NCI-H526 treated with DMSO at 0.1 percent for 48 hours (cell line): ENCODE results near the gene ZSWIM5.
"Not testable (repeated sequence)": the region's sequence is repeated elsewhere in the genome, so short reads cannot be mapped to it uniquely, and the experiment has no call there.

Source experiments
- DNase-seq: peaks from one replicate; lab custom pipeline; 2025; lab: John Stamatoyannopoulos, UW

The ZSWIM5 gene

DNA sequence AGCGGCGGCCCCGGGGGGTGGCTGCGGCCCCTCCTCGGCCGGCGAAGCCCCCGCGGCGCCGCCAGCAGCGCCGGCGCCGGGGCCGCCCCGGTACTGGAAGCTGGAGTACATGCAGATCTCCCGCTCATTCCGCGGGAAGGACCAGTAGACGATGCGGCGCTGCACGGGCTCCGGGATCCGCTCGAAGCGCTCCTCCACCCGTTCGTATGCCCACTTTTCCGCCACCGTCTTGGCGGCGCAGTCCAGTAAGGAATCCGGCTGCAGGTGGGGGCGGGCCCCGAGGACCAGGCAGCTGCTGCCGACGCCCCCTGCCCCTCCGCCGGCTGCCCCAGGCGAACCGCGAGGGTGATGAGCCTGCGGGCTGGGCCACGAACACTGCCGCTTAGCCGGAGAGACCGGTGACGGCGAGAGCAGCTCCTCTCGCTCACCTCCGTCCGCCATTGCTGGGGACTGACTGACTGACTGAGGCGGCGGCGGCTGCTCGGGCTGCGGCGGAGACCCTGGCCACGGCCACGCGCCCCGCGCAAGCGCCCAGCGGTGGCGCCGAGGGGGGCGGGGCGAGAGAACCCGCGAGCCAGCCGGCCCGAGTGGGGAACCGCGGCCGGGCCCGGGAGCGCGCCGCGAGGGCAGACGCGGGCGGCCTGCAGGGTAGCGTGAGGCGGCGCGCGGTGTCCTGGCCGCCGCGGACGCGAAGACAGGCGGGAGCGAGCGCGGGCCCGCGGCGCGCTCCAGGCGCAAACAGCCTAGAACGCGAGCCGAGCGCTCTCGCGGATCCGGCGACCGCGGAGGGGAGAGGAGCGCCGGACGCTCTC lies at the start of gene ZSWIM5:
Gene ZSWIM5, minus strand, starts transcription at position 696 of the 812 bp plus-strand sequence. Its CDS starts 255 bp downstream, at position 441.
- peak; percentile 92 for DNase-seq

DNA sequence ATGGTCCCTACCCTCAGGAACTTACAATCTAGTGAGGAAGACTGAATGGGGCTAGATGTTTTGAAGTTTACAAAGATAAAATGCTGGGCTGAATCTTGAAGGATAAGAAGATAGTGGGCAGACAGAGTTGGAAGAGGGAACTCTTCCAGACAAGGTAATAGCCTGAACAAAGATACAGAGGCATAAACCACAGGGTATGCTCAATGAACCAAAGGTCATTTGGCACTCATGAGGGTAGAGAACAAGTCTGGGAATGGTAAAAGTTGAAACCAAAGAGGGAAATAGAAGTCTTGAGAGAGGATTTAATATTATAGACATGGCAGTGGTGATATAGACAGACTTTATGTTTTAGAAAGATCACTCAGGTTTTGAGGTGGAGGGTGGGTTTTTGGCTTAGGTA lies 48.1 kb upstream of the ZSWIM5 start:
- DNase-seq, result no peak

DNA sequence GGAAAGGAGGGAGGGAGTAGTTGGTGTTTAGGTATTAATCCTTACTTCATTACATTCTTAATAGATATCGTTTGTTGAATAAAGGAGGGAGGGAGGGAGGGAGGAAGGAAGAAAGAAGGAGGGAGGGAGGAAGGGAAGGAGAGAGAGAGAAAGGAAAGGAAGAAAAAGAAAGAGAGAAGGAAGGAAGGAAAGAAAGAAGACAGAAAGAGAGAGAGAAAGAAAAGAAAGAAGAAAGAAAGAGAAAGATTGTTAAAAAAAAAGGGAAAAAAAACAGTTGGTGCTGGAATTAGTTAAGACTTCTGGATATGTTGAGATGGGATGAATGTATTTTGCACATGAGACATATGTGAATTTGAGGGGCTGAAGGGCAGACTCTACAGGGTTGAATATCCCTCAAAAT lies 44.1 kb upstream of the ZSWIM5 start:
- DNase-seq, result no peak

DNA sequence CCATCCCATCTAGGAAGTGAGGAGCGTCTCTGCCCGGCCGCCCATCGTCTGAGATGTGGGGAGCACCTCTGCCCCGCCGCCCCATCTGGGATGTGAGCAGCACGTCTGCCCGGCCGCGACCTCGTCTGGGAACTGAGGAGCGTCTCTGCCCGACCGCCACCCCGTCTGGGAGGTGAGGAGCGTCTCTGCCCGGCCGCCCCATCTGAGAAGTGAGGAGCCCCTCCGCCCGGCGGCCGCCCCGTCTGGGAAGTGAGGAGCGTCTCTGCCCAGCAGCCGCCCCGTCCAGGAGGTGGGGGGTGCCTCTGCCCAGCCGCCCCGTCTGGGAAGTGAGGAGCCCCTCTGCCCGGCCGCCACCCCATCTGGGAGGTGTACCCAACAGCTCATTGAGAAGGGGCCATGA lies 41.6 kb upstream of the ZSWIM5 start:
- not testable (repeated sequence) for DNase-seq

- no peak for DNase-seq
Measured at GRCh38 chr1:45246760-45247159, 40.4 kb upstream of the ZSWIM5 start.

GRCh38 chr1:45246359-45246758 lies 40.0 kb upstream of the ZSWIM5 start:
- DNase-seq, result not testable (repeated sequence)

DNA sequence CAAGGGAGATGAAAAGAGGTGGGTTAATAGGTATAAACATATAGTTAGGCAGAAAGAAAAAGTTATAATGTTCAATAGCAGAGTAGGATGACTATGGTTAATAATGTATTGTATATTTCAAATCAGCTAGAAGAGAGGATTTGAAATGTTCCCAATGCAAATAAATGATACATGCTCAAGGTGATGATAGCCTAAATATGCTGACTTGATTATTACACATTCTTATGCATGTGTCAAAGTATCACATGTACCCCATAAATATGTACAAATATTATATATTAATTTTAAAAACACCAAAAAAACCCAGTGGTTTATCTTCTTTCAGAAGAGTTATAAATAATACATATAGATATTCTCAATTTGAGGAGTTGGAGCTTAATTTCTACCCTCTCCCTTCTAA lies 38.3 kb upstream of the ZSWIM5 start:
- DNase-seq, result no peak

DNA sequence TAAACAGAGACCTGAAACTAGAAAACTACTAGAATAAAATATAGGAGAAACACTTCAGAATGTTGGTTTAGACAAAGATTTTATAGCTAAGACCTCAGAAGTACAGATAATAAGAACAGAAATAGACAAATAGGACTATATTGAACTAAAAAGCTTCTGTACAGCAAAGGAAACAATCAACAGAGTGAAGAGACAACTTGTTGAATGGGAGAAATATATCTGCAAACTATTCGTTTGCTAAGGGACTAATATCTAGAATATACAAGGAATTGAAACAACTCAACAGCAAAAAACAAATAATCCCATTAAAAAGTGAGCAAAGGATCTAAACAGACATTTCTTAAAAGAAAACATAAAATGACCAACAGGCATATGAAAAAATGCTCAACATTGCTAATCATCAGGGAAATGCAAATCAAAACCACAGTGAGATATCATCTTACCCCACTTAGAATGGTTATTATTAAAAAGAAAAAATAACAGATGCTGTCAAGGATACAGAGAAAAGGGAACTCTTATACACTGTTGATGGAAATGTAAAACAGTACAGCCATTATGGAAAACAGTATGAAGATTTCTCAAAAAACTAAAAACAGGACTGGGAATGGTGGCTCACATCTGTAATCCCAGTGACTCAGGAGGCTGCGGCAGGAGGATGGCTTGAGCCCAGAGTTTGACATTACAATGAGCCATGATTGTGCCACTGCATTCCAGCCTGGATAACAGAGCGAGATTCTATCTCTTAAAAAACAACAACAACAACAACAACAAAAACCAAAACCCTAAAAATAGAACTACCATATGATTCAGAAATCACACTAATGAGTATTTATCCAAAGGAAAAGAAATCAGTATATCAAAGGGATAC lies 37.3 kb upstream of the ZSWIM5 start:
- peak; percentile 63 for DNase-seq

DNA sequence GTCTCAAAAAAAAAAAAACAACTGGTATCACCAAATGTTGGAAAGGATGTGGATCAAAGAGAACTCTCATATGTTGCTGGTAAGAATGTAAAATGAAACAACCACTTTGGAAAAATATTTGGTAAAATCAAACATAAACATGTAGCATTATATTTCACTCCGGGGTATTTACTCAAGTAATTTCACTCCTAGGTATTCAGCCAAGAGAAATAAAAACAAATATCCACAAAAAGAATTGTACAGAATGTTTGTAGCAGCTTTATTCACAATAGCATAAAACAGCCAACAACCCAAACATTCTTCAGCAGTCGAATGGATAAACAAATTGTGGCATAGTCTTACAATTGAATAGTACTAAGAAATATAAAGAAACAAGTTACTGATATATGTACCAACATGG lies 32.4 kb upstream of the ZSWIM5 start:
- no peak for DNase-seq

DNA sequence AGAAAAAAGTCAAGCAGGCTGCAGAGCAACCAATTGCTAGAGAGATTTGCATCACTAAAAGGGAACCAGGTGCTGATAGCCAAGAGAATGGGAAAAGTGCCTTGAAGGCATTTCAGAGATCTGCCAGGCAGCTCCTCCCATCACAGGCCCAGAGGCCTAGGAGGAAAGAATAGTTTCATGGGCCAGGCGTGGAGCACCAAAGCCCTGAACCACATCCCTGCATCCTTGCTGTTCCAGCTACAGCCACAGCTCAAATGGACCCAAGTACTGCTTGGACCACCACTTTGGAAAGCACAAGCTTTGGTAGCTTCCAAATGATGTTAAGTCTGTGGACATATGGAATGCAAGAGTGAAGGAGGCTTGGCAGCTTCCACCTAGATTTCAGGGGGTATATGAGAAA lies 29.7 kb upstream of the ZSWIM5 start:
- DNase-seq, result no peak

- no peak for DNase-seq
Measured at GRCh38 chr1:45230537-45230936, 24.1 kb upstream of the ZSWIM5 start.

- no peak for DNase-seq
Measured at GRCh38 chr1:45225598-45225997, 19.2 kb upstream of the ZSWIM5 start.

DNA sequence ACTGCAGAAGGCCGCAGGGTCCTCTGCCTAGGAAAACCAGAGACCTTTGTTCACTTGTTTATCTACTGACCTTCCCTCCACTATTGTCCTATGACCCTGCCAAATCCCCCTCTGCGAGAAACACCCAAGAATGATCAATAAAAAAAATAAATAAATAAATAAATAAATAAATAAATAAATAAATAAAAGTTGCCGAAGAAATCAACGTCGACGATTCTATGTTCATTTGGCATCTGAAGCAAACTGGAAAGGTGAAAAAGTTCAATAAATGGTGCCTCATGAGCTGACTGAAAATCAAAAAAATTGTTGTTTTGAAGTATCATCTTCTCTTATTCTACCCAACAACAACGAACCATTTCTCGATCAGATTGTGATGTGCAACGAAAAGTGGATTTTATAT lies 17.3 kb upstream of the ZSWIM5 start:
- DNase-seq, result not testable (repeated sequence)

GRCh38 chr1:45221716-45222115 lies 15.3 kb upstream of the ZSWIM5 start:
- DNase-seq, result no peak

DNA sequence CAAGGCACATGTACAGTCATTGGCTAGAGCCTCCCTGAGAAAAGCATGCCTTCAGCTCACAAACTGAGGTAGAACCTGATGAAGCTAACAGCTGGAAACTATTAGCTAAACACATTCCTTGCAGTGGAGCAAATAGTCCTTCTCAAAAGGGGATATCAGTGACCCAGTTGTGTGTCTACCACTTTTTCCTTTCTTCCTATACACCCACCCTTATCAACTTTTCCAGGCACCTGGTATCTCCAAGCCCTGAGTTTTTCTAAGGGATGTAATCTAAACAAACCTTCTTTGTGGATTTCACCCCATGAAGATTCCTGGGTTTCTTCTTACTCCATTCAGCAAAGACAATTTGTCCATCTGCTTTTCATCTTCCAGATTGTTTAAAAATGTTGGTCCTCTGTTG lies 10.5 kb upstream of the ZSWIM5 start:
- no peak for DNase-seq

DNA sequence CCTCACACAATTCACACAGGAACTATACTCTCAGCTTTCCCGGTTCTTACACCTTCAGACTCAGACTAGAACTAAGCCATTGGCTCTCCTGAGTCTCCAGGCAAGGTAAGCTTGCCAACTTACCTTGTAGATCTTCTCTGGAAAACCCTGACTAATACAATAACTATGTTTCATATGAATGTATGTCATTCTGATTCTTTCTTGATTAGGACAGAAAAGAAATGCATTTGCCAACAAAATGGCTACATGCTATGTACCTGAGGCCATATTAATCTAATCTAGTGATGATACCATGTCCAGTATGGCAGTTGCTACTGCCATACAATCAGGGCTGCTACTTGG lies 9.8 kb upstream of the ZSWIM5 start:
- no peak for DNase-seq

- no peak for DNase-seq
Measured at GRCh38 chr1:45215485-45216199, 9.2 kb upstream of the ZSWIM5 start.

DNA sequence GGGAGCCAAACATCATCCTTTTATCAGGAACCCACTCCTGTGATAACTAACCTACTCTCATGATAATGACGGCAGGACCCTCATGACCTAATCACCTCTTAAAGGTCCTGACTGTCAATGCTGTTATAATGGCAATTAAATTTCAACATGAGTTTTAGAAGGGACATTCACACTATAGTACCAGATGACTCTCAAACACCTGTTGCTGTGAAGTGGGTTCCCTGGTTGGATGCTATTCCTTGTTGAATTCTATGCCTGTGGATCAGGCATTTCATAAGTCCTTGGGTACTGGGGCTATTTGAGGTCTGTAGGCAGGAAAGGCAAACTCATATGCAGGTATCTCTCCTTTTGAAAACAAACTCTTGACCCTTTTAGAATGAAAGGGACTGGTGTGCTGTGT lies 7.5 kb upstream of the ZSWIM5 start:
- DNase-seq, result no peak

DNA sequence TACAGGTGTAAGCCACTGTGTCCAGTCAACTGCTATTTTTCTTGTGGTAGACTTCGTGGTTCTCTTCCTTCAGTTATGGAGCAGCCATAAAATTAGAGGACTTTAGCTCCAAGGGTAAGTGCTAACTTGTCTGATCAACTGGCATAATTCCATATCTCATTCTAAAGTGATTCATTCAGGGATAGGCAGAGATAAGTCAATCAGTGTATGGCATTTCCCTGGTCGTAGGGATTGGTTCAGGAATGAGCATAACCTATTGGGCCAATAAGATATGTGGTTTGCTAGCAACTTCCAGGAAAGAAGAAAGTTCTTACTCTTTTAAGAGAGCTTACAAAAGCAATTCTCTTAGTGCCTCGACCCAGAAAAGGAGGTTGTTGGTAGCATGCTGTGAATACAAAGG lies 4.7 kb upstream of the ZSWIM5 start:
- DNase-seq, result no peak

DNA sequence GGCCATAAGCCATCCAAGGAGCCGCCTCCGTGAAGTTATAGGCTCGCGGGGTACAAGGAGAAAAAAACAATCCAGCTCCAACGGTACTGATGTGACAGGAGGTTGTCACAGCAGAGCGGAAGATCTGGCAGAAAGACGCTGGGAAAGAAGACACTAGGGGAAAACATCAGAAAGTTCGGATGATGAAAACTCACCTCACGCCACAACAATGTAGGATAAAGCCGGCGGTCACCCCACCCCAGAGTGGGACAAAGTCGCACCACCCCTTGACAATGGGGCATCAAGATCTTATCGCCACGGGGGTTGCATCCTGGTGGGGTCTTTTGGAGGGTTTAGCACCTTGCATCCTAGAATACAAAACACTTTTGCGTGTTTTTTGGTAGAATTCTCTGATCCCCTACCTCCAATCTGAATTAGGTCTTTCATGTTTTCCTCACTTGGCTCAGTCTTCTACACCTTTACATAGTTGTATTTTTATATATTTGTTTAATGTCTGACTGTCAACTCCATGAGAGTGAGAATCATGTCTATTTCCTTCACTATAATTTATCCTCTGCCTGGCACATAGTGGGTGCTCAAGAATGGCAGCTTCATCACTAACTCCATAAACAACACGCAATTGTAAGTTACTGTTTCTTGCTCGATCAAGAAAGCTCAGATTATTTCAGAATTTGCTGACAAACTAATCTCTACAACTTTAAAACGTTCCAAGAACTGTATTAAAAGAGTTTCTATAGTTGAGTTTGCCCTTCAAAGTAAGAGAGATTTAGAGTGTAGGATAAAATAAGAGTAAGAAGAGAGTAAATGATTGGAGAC lies 611 bp upstream of the ZSWIM5 start:
- DNase-seq, result peak; percentile 78

GRCh38 chr1:45205011-45205909 lies 1.1 kb downstream of the ZSWIM5 start:
- peak; percentile 69 for DNase-seq
